Activated CD8-positive, alpha-beta memory T cell treated with anti-CD3 and anti-CD28 coated beads for 48 hours (primary cell): Measurements from ENCODE around the gene ANKRD34A.

Experiments
- DNase-seq, 3 experiments: peaks; one replicate each; pipeline ENCODE4 v3.0.0-alpha.2; 2020; ENCODE audit warnings: low read depth in 2 of 3, low spot score in 2 of 3

ANKRD34A gene

GRCh38 chr1:145964328-145965118 lies at the start of gene ANKRD34A, which contains the start of gene POLR3GL:
Gene ANKRD34A (minus strand): TSS chr1:145964575. CDS start chr1:145961759, 2,816 bp downstream.
Gene POLR3GL (plus strand): TSS chr1:145964690. CDS start chr1:145974866, 10,176 bp downstream.
- DNase-seq: peak; percentile 59 to 74 (median 72)

- no peak for DNase-seq
Observed at GRCh38 chr1:146013559-146013922, 49.2 kb upstream of the ANKRD34A start.

- DNase-seq: no peak
Observed at GRCh38 chr1:146012703-146013558, 48.6 kb upstream of the ANKRD34A start.

GRCh38 chr1:146010126-146010738 lies 45.9 kb upstream of the ANKRD34A start:
- DNase-seq: no peak

GRCh38 chr1:146007489-146008133 lies 43.2 kb upstream of the ANKRD34A start:
- DNase-seq: no peak

GRCh38 chr1:146001709-146002108 lies 37.3 kb upstream of the ANKRD34A start:
- DNase-seq: no peak

- no peak for DNase-seq
Observed at GRCh38 chr1:145999321-146000024, 35.1 kb upstream of the ANKRD34A start.

- DNase-seq: no peak
Observed at GRCh38 chr1:145997718-145998023, 33.3 kb upstream of the ANKRD34A start.

- peak in 1 of 3 experiments; percentile 26 for DNase-seq
Observed at GRCh38 chr1:145997016-145997717, 32.8 kb upstream of the ANKRD34A start.

GRCh38 chr1:145996433-145997015 lies 32.1 kb upstream of the ANKRD34A start, which contains the start of gene TXNIP:
Gene TXNIP (minus strand): TSS chr1:145996579. CDS start chr1:145996266, 313 bp downstream.
- DNase-seq: peak; percentile 65 to 87 (median 86)

- DNase-seq: no peak
Observed at GRCh38 chr1:145995964-145996432, 31.6 kb upstream of the ANKRD34A start.

GRCh38 chr1:145995148-145995881 lies 30.9 kb upstream of the ANKRD34A start:
- DNase-seq: no peak

- no peak for DNase-seq
Observed at GRCh38 chr1:145994391-145995120, 30.2 kb upstream of the ANKRD34A start.

GRCh38 chr1:145993618-145994390 lies 29.4 kb upstream of the ANKRD34A start:
- no peak for DNase-seq

GRCh38 chr1:145992958-145993617 lies 28.7 kb upstream of the ANKRD34A start:
- DNase-seq: no peak

GRCh38 chr1:145992502-145992936 lies 28.1 kb upstream of the ANKRD34A start:
- no peak for DNase-seq
